Vagina (tissue), 2 donors: ENCODE measurements around the gene PPP1R9B. TPM values are rescaled to one million over a fixed set of nuclear protein-coding genes. Genes with fewer than 3 reads are reported as not detected.

Experiments used
- DNase-seq, 2 donors: peaks; one replicate each; pipeline ENCODE4 v3.0.0-alpha.2; 2017; ENCODE audit errors: extremely low spot score in 2 of 2
- H3K27ac ChIP-seq: fragments of 200-600 bp; sonication (generic); one replicate; pipeline ENCODE4 v1.5.1; 2019
- H3K27me3 ChIP-seq: fragments of 200-600 bp; sonication (generic); one replicate; pipeline ENCODE4 v1.5.1; 2019
- H3K36me3 ChIP-seq, 2 donors: fragments of 200-600 bp; sonication (generic); one replicate each; pipeline ENCODE4 v1.5.1; 2017 to 2019
- H3K4me1 ChIP-seq: fragments of 200-600 bp; sonication (generic); one replicate; pipeline ENCODE4 v1.5.1; 2019
- H3K4me3 ChIP-seq, 2 donors: fragments of 200-600 bp; sonication (generic); 1 replicate in 1 of 2; 2 replicates in 1 of 2; pipeline ENCODE4 v1.5.1; 2016 to 2019
- H3K9me3 ChIP-seq: fragments of 200-600 bp; sonication (generic); one replicate; pipeline ENCODE4 v1.5.1; 2019
- POLR2A ChIP-seq, 2 donors: fragments of 450-650 bp; IDR thresholded peaks; one replicate each; pipeline ENCODE4 v1.6.1; 2017; ENCODE audit warnings: antibody characterized with exemption in 2 of 2, mild to moderate bottlenecking in 2 of 2, moderate library complexity in 2 of 2
- POLR2AphosphoS5 ChIP-seq, 2 donors: sonication (generic); formaldehyde crosslinking; IDR thresholded peaks; one replicate each; pipeline ENCODE4 v1.9.0; 2017; ENCODE audit warnings: antibody characterized with exemption in 2 of 2, mild to moderate bottlenecking in 2 of 2, low read depth in 1 of 2; ENCODE audit not compliant: insufficient read depth in 1 of 2
- intact Hi-C: fragments of 100-400 bp; cut with DNase I; formaldehyde crosslinking; loops from one replicate; pipeline ENCODE4 v1.15.1; 2023
- total RNA-seq: library from RNA; depleted of rRNA; stranded (reverse); fragments of >200 nt; gene quantifications from one replicate; pipeline ENCODE4 v1.2.3, GENCODE V29; 2016
- TF ChIP-seq, protein P1 (sequence below), 3 experiments: fragments of 450-650 bp in 2 of 3; fragments of 200-600 bp in 1 of 3; sonication (generic) in 1 of 3; IDR thresholded peaks; one replicate each; pipeline ENCODE4 v1.5.1; 2017 to 2019; ENCODE audit warnings: antibody characterized with exemption in 3 of 3, mild to moderate bottlenecking in 2 of 3, moderate library complexity in 2 of 3

PPP1R9B gene
- total RNA-seq, 1 donor from 2014 or later, result 37.6 TPM

DNA sequence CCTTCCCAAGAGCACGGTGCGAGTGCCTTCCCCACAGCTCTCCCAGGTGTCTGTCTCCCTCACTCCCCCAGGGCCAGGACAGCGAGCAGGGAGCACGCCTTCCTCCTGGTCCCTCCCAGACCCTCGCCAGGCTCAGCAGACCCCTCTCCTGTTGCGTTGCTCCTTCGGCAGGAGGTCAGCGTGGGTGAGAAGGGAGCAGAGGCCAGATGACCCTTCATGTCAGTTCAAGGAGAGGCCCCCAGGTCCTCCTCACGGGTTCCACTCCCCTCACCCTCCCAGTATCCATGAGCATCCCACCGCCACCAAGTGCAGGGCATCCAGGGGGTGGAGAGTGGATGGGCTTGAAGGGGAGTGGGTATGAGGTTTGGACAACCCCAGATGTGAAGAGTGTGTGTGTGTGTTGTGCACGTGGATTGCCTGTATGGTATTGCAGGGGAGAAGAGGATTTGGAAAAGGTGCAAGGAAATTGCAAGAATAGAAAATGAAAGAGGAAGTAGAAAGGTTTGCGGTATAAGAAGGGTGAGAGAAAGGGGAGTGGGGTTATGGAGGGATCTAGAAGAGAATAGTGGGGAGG is 33.0 kb upstream of the PPP1R9B start:
- no peaks in the 10 kb centered on the region for H3K27me3 ChIP-seq
- H3K36me3 ChIP-seq, result peaks cover 0 to 21% of the 10 kb centered on the region in 2 donors
- TF ChIP-seq, protein P1, sequence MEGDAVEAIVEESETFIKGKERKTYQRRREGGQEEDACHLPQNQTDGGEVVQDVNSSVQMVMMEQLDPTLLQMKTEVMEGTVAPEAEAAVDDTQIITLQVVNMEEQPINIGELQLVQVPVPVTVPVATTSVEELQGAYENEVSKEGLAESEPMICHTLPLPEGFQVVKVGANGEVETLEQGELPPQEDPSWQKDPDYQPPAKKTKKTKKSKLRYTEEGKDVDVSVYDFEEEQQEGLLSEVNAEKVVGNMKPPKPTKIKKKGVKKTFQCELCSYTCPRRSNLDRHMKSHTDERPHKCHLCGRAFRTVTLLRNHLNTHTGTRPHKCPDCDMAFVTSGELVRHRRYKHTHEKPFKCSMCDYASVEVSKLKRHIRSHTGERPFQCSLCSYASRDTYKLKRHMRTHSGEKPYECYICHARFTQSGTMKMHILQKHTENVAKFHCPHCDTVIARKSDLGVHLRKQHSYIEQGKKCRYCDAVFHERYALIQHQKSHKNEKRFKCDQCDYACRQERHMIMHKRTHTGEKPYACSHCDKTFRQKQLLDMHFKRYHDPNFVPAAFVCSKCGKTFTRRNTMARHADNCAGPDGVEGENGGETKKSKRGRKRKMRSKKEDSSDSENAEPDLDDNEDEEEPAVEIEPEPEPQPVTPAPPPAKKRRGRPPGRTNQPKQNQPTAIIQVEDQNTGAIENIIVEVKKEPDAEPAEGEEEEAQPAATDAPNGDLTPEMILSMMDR (IDR thresholded peaks at IDR 0.05), result no peak
- TF ChIP-seq POLR2A (IDR thresholded peaks at IDR 0.05) (no peak), POLR2AphosphoS5 (IDR thresholded peaks at IDR 0.05; ENCODE audit: insufficient read depth in 1 of 2, low read depth in 1 of 2) (no peak)
- no peak overlapping the region for H3K4me3 ChIP-seq
- no peak for DNase-seq
- H3K27ac ChIP-seq, result peak overlapping the region; percentile 97
- H3K9me3 ChIP-seq, result no peaks in the 10 kb centered on the region
- peaks cover 61% of the 10 kb centered on the region for H3K4me1 ChIP-seq
- intact Hi-C loops, result no loop called here

DNA sequence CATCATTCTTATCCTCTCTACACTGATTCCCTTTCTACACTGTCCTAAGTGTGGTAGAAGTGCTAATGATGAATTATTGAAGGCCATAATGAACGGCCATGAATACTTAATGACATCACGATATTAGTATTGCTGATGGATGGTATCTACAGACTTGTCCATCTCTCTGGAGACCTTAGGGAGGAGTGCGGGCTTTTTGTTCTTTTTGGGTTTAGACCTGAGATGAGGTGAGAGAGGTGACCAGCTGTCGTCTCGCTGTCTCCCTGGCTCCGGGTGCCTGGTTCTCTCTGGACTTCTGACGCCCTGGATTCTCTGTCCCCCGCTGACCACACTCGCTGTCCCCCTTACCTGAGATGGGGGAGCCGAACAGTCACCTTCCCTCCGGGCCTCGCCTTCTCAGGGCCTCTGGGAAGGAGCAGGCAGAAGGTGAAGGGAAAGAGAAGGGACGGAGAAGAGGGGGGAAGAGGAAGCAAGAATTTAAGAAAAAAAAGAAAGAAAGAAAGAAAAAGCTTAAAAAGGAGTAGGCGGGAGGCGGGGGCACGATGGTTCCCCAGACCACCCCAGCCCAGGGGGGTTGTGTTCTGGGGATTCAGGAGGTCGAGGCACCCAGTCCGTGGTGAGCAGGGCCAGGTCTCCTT is 32.4 kb upstream of the PPP1R9B start:
- TF ChIP-seq POLR2A (IDR thresholded peaks at IDR 0.05), result no peak
- no peak for TF ChIP-seq POLR2AphosphoS5 (IDR thresholded peaks at IDR 0.05; ENCODE audit: insufficient read depth in 1 of 2, low read depth in 1 of 2)
- TF ChIP-seq, protein P1 (IDR thresholded peaks at IDR 0.05), result no peak
- peak overlapping the region; percentile 97 for H3K27ac ChIP-seq
- intact Hi-C loops, result no loop called here
- H3K36me3 ChIP-seq, result peaks cover 0 to 21% of the 10 kb centered on the region in 2 donors
- H3K4me1 ChIP-seq, result peaks cover 63% of the 10 kb centered on the region
- H3K4me3 ChIP-seq, result no peak overlapping the region
- H3K9me3 ChIP-seq, result no peaks in the 10 kb centered on the region
- H3K27me3 ChIP-seq, result no peaks in the 10 kb centered on the region
- no peak for DNase-seq

DNA sequence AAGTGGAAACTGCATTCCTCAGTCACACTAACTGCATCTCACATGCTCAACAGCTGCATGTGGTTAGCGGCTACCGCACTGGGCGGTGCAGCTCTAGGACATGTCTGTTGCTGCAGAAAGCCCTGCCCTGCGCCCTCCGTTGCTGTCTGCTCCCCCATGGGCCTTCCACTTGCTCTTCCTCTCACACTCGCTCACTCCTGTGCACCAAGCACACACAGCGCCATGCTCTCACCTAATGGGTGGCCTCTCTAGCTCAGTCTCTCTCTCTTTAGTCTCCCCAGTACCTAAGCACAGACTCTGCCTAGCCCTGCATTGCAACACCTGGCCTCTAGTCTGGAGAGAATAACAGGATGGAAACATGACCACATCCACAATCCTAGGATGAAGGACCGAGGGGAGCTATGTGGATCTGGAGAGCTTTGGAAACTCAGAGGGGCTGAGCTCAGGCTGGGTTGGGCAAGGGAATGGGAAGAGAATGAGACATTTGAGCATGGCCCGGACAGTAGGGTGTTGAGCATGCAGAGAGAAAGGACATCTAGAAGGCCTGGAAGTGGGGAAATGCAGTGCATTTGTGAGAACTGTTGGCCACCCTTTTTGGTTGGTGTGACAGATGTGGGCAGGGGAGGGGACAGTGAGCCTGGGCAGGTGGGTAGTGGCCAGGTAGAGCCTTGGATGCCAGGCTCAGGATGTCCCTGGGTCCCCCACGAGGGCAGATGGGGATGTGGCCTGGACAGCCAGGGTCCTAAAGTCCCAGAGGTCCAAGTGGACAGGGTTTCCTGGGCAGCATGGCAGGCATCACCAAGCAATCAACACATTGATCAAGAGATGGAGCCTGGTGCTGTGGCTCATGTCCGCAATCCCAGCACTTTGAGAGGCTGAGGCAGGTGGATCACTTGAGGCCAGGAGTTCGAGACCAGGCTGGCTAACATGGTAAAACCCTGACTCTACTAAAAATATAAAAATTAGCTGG is 31.4 kb upstream of the PPP1R9B start:
- intact Hi-C loops, result no loop called here
- H3K9me3 ChIP-seq, result no peaks in the 10 kb centered on the region

DNA sequence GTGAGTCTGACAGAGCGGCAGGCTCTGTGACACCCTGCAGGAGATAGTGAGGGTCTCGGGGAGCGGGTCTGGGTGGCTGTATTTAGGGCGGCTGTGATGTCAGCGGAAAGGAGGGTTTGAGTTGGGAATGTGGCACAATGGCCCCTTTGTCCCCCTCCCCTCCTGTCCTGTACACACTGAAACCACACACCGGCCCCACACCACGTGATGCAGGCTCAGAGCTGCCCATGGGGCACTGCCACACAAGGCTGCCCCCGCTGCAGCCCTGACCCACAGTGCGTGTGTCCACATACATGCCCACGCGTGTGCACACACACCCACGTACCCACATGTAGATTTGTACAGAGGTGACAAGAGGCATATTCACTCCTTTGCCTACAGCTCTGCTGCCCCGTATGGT is 30.7 kb upstream of the PPP1R9B start:
- no peak overlapping the region for H3K4me3 ChIP-seq
- no peaks in the 10 kb centered on the region for H3K27me3 ChIP-seq
- H3K27ac ChIP-seq, result peak overlapping the region; percentile 97
- H3K36me3 ChIP-seq, result peaks cover 0 to 3% of the 10 kb centered on the region in 2 donors
- DNase-seq, result no peak
- TF ChIP-seq POLR2AphosphoS5 (IDR thresholded peaks at IDR 0.05; ENCODE audit: insufficient read depth in 1 of 2, low read depth in 1 of 2) (no peak), POLR2A (IDR thresholded peaks at IDR 0.05) (no peak)
- TF ChIP-seq, protein P1 (IDR thresholded peaks at IDR 0.05), result no peak
- H3K4me1 ChIP-seq, result peaks cover 71% of the 10 kb centered on the region
- H3K9me3 ChIP-seq, result no peaks in the 10 kb centered on the region
- intact Hi-C loops, result no loop called here

More for the DNA sequence above, 31.4 kb upstream of the PPP1R9B start:
- H3K4me3 ChIP-seq, result no peak overlapping the region
- H3K27ac ChIP-seq, result peak overlapping the region; percentile 97
- no peak for DNase-seq
- peak in 1 of 2 donors; percentile 38 for TF ChIP-seq POLR2AphosphoS5 (IDR thresholded peaks at IDR 0.05; ENCODE audit: insufficient read depth in 1 of 2, low read depth in 1 of 2)
- no peak for TF ChIP-seq POLR2A (IDR thresholded peaks at IDR 0.05)
- H3K36me3 ChIP-seq, result peaks cover 0 to 10% of the 10 kb centered on the region in 2 donors
- H3K27me3 ChIP-seq, result no peaks in the 10 kb centered on the region
- peaks cover 68% of the 10 kb centered on the region for H3K4me1 ChIP-seq

DNA sequence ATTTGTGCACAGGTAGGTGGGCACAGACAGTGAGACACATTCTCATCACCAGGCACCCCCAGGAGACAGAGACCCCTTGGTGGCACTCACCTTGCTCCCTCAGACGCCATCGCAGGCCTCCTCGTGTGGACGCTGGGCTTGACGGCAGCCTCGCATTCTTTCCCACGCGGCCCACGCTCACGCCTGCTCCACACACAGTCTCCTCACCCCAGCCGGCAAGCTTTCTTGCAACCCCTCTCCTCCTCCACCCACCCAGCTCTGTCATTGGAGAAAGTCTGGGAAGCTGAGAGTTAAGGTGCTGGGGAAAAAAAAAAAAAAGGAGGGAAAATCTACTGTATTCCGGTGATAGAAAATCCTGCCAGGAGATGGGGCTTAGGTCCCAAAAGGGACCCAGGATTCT is 30.1 kb upstream of the PPP1R9B start:
- peak overlapping the region; percentile 97 for H3K27ac ChIP-seq
- intact Hi-C loops, result no loop called here

More for the DNA sequence above, 30.1 kb upstream of the PPP1R9B start:
- H3K27me3 ChIP-seq, result no peaks in the 10 kb centered on the region
- no peak for DNase-seq
- no peak overlapping the region for H3K4me3 ChIP-seq
- TF ChIP-seq POLR2AphosphoS5 (IDR thresholded peaks at IDR 0.05; ENCODE audit: insufficient read depth in 1 of 2, low read depth in 1 of 2) (no peak), POLR2A (IDR thresholded peaks at IDR 0.05) (no peak)
- TF ChIP-seq, protein P1 (IDR thresholded peaks at IDR 0.05), result no peak
- H3K9me3 ChIP-seq, result no peaks in the 10 kb centered on the region
- H3K4me1 ChIP-seq, result peaks cover 69% of the 10 kb centered on the region
- no peaks in the 10 kb centered on the region for H3K36me3 ChIP-seq
